Nucleus accumbens (tissue), 56 donors: ENCODE data around the gene NGFR.
"Not testable (repeated sequence)": the region's sequence is repeated elsewhere in the genome, so short reads cannot be mapped to it uniquely, and the experiment has no call there.

Experiments used
- DNase-seq, 56 donors: peaks; one replicate each; lab custom pipeline; 2025; lab: John Stamatoyannopoulos, UW

Gene NGFR

DNA sequence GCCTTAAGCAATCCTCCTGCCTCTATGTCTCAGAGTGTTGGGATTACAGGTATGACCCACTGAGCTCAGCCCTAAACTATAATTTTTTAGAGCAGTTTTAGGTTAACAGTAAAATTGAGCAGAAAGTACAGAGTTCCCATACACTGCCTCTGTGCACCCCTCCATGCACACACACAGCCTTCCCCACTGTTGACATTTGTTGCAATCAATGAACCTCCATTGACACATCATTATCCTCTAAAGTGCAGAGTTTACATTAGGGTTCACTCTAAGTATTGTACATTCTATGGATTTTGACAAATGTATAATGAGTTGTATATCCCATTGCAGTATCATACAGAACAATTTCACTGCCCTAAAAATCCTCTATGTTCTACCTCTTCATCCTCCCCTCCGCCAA lies 35.0 kb downstream of the NGFR start:
- no peak for DNase-seq

DNA sequence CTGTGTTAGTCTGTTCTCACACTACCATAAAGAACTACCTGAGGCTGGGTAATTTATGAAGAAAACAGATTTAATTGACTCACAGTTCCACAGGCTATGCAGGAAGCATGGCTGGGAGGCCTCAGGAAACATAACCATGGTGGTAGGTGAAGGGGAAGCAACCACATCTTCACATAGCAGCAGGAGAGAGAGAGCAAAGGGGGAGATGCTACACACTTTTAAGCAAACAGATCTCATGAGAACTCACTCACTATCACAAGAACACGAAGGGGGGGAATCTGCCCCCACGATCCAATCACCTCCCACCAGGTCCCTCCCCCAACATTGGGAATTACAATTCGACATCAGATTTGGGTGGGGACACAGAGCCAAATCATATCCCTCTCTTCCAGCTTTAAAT lies 48.8 kb downstream of the NGFR start:
- DNase-seq = no peak

DNA sequence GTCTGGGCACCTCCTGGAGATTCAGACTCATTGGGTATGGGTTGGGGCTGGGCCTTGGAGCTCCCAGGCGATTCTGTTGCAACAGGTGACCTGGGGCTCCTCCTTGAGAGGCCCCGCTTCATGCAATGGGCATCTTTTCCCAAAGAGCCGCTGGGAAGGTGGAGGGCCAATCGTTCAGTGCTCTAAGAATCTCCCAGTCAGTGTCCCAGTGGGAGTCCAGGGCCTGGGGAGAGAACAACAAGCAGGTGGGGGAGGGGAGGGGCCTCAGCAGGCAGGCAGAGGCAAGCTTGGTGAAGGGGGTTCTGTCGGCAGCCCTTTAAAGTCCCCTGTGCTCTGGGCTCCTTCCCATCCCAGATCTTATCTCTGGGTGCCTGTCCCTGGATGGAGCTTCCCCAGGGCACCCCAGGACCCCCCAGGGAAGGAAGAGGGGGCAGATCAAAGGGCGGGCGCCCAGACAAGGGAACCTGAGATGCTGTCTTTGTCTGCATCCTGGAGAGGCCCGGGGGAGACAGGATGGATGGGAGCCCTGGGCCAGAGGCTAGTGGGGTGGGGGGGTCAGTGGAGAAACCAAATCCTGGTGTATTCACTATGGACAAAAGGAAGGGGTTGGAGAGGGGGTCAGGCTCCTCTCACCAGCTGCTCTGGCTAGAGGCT lies 50.0 kb downstream of the NGFR start:
- DNase-seq = no peak

DNA sequence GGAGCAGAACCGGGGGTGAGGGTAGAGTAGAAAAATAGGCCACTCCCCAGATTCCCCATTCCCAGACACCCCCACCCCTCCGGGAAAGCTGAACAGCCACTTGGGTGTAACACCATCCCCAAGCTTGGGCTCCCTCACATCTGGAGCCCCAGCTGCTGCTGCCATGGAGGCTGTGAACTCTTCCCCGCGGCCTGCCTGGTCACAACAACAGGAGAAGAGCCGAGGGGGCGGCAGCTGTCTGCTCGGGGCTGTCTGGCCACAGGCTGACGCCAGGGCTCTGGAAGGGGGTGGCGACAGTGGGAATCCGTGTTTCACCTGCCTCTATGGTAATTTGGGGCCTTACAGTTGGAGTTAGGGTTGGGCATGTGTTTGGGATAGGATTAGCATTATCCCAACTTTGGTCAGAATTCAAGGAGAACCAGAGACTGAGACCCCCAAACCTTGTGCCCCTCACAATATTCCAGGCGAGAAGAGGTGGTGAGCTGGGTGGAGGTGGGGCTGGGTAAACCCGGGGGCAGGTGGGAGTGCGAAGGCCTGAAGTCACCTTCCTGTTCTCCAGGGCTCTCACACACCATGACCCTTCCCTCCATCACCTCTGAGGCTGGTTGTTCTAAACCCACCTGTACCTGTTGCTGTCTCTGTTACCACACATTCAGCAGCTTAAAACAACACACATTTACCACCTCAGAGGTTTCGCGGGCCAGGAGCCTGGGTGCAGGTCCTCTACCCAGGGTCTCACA lies 50.9 kb downstream of the NGFR start:
- DNase-seq = no peak

DNA sequence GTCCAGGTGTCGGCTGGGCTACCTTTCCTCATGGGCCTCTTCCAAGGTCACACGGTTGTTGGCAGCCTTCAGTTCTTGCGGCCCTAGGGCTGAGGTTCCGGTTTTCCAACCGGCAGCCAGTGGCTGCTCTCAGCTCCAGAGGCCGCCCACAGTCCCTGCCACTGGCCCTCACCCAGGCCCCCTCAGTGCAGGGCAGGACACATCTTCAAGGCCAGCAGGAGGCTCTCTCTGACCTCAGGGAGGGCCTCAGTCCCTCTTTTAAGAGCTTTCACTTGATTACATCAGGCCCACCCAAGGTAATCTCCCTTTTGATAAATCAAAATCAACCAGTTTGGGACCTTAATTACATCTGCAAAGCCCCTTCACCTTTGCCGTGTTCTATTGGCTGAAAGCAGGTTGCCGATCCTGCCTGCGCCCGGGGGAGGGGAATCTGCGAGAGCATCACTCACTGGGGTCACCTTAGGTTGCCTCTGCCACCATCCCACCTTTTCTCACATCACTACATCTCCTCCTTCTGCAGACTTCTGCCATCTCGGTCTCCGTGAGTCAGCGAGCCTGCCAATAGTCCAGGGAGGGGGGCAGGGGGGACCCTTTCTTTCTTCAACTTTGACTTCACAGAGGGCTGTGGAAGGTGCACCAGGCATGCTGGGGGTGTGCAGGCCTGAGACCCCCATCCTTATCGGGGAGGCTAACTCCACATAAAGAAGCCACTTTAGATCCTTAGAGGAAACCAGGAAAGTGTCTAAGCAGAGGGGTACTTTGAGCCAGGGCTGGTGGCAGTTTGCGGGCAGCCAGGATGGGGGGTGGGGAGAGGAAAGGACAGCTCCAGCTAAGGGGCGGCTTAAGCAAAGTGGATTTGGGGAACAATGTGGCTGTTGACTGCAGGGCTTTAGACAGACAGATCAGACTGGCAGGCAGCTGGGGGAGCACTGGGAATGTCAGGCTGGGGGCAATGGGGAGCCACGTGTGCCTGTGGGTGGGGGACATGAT lies 51.7 kb downstream of the NGFR start:
- no peak for DNase-seq

DNA sequence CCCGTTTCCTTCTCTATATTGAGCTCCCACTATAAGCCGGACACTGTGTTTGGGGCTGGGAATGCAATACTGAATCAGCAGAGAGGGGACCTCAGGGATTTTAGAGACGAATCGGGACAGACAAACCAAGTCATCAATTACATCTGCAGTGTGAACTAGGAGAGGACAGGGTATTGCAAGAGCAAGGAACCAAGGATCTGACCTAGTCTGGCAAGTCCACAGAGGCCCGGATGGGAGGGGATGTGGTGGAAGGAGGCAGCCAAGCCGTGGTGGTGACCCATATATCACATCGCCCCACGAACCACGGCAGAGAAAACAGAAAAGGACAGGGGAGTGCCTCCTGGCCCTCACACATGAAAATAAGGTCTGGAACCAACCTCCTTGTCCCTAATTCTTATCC lies 52.5 kb downstream of the NGFR start:
- DNase-seq = no peak

DNA sequence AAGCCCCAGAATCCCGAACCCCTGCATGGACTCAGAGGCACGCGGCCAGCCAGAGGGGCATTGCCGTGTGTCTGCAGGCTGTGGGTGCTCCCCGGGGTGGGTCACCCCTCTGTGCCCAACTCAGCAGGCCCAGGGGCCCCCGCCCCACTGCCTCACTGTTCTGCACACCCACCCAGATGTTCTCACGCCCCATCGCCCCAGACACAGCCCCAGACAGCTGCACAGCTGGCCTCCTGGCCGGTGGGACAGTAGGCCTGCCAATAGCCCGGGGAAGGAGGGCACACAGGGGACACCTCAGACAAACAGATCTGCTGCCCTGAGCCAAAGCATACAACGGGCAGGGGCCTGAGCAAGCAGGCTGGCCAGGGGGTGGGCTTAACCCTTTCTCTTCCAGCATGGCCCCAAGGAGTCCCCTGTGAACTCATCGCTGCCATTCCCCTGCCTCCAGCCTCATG lies 53.0 kb downstream of the NGFR start:
- DNase-seq = no peak

DNA sequence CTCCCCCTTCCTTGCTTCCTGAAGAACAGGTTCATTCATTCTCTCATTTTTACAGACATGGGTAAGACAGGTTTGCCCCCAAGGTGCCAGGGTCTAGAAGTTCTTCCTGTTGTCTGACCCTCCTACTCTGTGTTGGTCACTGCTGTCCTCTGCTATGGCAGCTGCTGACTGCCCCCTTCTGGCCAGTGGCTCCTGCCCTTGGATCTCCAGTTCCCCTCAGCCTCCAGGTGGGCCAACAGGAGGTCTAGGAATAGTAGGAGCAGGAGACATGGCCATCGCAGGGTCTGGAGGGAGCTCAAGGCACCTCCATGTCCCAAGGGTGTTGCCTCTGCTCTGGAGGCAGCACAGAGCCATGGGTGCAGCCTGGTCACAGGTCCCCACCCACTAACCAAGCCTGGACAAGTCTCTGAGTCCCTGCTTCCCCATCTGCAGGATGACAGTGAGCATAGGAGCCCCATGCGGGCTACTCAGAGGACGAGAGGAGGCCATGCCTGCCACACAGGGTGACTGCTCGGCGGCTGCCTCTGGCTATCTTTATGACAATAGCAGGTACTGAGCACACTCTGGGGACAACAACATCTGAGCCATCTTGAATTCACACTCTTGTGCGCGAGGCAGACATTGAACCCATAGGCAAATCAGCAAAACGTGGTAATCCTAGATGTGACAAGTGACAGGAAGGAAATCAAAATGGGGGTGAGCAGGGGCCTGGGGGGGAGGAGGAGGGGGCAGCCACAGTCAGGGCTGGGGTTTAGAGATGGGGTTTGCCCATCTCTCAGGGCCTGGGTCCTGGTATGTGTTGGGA lies 53.6 kb downstream of the NGFR start:
- peak in 6 of 56 donors; percentile 4 to 47 (median 10) for DNase-seq

DNA sequence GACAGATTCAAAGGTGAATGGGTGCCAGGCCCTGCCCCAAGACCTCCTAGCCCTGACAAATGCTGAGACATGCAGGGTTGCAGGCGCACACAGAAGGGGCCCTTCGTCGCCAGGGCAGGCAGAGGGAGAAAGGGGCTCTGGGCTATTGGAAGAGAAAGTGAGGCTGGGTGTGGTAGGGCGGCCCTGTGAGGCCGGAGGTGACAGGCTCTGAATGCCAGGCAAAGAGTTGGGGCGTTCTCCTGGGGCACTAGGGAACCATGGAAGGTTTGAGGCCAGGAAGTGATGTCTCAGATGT lies 54.2 kb downstream of the NGFR start:
- no peak for DNase-seq

DNA sequence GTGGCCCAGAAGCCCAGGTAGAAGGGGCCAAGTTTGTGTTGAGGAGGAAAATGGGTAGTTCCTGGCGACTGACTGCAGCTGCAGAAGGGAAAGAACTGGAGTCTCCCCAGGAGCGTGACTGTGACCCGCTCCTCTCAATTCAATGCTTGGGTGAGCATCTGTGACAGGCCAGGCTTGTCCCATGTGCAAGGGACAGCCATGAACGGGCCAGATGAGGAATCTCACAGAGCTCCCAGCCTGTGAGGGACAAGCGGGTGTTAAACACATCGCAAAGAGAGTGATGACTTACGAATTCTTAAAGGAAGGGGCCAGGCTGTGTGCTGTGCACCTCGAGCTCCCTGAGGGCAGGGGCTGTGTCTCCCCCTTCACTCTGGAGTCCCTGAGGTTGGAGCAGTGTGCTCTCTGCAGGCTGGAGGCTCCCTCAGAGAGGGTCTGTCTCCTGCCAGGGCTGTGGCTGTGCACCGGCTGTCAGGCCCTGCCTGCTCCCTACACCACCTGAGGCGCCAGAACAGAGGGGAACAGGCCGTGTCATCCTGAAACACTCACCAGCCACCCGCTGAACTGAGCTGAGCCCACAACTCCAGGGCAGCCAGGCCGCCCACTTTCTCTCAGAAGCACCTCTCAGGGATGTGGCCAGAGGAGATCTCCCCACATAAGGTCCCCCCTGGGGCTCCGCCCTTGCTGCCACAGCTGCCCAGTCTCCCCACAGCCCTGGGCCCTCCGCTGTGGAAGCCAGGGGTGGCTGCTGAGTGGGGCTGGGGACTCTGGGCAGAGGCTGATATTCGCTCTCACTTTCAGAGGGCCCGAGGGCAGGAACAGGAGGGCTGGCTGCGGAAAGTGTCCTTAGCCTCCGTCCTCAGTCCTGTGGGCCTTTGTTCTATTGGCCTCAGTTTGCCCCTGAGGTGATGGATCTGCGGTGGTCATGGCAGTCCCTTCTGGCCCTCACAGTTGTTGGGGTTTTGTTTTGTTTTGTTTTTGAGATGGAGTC lies 54.9 kb downstream of the NGFR start:
- no peak for DNase-seq

DNA sequence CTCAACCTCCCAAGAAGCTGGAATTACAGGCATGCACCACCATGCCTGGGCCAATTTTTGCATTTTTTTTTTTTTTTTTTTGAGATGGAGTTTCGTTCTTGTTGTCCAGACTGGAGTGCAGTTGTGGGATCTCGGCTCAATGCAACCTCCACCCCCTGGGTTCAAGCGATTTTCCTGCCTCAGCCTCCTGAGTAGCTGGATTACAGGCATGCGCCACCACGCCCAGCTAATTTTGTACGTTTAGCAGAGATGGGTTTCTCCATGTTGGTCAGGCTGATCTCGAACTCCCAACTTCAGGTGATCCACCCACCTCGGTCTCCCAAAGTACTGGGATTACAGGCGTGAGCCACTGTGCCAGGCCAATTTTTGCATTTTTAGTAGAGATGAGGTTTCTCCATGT lies 55.7 kb downstream of the NGFR start:
- DNase-seq = not testable (repeated sequence)

DNA sequence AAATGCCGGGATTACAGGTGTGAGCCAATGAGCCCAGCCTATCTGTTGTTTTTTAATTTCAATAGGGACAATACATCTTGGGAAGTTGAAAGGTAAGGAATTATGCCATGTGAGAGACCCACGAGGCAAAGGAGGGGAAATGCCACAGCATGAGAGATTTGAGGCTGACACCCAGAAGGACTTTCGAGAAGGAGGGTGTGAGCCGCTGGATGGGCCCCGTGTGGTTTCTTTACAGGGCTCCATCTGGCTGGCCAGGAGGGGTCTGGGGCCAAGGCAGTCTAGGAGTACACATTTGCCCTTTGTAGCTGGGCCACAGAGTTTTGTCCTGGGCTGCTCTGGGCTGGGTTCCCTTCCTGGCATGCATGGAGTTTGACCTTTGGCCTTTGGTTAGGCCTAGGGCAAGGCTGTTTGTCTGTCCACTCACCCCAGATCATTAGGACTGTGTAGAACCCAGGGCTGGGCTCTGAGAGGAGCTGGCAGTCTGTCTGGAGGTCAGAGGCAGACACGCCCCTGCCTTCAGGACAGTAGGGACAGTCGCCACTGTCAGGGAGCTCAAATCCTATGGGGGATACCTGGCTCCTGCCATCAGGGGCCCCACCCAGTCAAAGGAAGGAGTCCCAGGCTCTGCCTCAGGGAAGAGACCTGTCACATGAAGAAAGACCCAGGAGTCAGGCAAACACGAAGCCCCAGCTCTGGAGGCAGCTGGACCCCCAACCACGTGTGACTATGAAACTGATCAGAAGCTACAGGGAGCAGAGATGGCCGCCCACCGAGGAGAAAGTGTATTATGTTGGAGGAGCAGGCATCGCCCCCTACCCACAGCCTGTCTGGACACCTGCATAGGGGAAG lies 56.4 kb downstream of the NGFR start:
- no peak for DNase-seq

DNA sequence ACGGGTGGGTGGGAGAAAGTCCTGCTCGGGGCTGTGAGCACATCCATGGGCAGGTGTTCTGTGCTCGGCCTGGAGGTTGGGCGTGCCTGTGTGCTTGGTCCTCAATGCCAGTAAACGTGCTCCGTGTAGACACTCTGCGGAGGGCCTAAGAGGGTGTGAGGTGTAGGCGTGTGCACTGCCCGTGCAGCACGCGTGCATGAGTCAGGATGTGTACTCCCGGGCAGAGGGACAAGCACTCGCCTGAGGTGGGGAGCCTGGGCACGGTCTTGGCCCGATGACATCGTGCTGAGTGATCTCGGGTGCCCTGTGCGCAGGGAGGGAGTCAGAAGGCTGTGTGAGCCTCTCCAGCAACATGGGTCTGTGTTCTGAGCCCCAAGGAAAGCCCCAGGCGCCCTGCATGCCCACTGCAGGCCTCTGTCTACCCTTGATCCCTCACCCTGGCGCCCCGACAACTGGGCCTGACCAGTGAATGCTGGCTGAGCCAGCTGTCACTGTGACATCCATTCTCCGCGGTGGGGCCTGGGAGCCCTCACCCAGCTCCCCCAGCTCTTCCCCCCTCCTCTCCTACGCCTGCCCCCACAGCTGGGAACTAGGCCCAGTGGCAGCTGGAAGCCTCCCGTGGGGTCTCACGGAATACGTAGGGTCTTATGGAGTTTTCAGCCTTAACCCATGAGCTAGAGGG lies 57.1 kb downstream of the NGFR start:
- no peak for DNase-seq

DNA sequence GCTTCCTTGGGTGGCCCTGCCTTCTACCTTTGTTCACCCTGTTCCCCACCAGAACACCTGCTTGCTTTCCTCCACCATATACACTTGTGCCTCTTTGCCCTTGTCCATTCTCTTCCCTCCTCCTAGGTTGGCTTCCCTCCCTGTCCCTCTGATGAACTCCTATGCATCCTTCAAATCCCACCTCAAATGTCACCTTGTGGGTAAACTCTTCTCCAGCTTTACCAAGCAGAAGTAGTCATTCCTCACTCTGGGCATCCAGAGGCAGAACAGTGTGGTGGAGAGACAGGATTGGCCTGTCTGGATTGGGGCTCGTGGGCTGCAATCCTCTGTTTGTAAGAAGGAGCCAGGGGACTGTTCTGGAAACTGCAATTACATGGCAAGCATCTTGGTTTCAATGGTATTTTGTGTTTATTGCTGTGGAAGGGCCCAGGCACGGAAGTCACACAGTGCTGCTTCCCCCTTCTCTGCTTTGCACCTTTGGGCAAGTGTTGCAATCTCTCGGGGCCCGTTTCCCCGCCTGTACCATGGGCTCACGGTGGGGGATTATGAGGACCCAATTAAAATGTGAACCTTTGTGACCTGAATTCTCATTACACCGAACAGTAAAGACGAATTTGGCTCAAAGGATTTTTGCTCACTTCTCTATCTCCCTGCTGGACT lies 58.7 kb downstream of the NGFR start:
- DNase-seq = no peak

DNA sequence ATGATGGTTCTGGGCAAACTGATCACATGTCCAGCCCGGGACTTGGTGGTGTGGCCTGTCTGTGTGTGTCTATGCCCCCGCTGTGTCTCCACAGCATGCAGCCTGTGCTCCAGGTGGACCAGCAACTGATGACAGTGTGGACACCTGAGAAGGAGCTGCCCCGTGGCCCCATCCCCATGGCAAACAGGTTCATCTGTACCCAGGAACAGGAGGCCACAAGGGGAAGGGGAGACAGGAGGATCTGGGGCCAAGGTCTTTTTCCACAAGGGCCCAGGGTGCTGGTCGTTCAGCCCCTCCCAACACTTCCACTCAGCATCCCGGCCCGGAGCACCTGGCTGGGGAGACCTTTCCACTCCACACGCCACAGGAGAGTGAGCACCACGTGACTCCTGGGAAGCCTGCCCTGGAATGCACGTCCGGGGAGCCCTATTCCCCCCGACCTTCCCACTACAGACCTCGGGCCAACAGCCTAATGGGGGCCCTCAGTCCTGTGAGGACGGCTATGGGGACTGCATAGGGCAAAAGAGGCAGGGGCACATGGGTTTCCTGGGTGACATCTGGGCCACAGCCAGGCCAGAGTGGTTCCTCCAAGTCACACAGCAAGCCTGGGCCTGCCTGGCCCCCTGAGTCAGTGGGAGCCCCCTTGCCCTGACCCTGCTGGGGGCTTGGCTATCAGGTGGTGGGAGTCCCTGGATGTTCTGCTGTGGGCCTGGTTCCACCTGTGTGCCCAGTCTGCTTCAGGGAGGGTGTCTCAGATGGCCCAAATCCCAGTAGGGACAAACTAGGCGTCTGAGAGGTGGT lies 59.8 kb downstream of the NGFR start:
- no peak for DNase-seq

DNA sequence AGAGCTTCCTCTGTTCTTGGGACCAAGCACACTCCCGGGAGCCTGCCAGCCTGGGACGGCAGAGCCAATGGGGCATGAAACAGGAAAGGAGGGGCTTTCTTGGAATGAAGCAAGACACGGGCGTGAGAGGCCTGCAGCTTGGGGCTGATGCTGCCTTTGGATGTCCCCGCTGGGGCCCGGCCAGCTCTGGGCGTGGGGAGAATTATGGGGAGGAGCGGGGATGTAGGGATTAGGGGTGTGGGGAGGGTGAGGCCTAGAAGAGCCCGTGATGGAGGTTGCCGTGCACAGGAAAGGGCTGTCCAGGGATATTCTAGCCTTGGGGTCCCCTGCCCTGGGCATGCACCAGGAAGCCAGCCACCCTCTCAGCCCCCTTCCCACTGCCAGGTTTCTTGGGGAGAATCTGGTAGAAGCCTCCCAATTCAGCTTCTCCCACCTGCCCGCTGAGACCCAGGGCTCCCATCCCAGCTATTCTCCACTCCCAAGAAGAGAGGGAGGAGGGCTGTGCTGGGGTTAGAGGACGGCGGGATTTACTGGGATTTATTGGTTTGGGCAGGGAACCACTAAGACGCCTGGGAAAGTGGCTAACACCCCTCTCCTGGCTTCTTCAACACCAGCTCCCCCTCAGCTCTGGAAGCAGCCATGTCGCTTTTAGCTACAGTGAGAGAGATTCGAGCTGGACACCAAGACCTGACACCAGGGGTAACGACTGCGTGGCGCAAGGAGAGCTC lies 60.6 kb downstream of the NGFR start:
- DNase-seq = peak in 1 of 56 donors; percentile 7
